RCC 7860 (cell line): ENCODE data around the gene ASCC3.
"Not testable (repeated sequence)": the region's sequence is repeated elsewhere in the genome, so short reads cannot be mapped to it uniquely, and the experiment has no call there.

Experiments used
- DNase-seq: peaks from one replicate; pipeline ENCODE4 v3.0.0-alpha.2; 2015; ENCODE audit warnings: low spot score
- FAIRE-seq: peaks from 2 replicates; lab custom pipeline; 2012; peaks lifted over from hg19 to GRCh38; lab: Jason Lieb, UNC

Gene ASCC3

DNA sequence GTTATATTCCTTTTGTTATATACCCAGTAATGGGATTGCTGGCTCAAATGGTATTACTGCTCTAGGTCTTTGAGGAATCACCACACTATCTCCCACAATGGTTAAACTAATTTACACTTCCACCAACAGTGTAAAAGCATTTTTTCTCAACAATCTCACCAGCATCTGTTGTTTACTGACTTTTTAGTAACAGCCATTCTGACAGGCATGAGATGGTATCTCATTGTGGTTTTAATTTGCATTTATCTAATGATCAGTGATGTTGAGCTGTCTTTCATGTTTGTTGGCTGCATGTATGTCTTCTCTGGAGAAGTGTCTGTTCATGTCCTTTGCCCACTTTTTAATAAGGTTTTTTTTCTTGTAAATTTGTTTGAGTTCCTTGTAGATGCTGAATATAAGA, 143.4 kb downstream of the ASCC3 start:
- not testable (repeated sequence) for DNase-seq, FAIRE-seq

DNA sequence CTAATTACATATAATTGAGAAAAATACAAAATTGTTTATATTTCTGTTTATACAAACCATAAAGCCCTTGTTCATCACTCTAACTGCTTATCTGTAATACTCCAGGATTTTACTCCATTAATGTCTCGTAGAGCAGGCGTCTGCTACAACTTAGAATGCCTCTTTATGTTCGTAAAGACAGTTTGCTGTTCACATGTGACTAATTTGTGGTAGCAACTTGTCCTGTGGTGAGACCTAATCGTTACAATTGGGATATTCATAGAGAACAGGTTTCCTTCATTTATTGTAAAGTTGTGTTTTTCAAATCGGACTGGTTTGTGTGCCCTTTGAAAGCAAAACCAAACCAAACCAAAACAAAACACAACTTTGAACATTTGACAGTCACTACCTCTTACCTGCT, 149.7 kb downstream of the ASCC3 start:
- FAIRE-seq (no peak), DNase-seq (no peak)

DNA sequence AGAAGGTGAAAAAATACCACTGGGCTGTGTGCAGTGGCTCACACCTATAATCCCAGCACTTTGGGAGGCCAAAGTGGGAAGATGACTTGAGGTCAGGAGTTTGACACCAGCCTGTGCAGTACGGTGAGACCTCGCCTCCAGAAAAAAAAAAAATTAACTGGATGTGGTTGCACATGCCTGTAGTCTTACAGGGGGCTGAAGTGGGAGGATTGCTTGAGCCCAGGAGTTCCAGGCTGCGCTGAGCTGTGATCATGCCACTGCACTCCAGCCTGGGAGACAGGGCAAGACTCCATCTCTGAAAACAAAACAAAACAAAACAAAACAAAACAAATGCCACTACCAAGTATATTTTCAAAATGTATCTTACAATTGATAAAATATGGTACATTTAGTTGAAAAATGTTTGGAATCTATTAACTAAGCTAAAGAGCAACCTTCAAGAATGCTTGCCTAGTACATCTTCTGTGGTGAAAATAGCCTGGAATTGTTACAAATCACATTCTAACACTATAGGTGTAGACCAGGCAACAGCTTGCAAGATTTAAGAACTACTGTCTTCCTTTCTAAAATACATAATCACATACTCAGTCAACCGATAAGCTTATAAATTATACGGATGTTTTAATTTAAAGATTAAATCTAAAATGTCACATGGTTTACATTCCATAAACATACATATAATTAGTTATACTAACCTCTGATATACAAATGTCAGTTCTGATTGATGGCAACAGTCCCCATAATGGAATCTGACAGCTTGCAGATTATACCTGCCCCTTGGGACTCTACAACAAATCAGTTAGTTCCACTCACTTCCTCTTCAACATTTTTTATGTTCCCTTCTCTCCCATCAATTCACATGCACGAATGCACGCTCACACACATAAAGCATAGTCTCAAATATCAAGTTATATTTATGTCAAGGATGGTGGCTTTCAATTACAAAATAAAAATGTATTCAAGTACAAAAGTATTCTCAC, 150.8 kb downstream of the ASCC3 start:
- FAIRE-seq, result no peak
- DNase-seq, result no peak

DNA sequence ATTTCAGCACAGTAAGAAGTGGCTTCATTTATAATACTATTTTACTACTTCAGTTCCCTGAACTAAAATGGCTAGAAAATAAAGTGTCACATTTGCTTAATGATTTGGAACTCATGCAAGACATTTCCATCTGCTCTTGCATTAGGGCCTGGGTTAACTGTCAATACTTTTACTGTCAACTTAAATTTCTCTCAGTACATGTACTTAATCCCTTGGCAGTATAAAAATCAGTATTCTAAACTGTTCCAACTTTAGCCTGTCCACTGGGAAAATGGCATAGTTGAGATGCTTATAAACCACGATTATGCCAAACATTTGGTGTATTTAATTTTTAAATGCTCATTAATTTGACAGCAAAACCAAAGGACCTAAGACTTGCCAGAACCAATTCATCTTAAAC, 154.5 kb downstream of the ASCC3 start:
- no peak for FAIRE-seq
- DNase-seq, result no peak

DNA sequence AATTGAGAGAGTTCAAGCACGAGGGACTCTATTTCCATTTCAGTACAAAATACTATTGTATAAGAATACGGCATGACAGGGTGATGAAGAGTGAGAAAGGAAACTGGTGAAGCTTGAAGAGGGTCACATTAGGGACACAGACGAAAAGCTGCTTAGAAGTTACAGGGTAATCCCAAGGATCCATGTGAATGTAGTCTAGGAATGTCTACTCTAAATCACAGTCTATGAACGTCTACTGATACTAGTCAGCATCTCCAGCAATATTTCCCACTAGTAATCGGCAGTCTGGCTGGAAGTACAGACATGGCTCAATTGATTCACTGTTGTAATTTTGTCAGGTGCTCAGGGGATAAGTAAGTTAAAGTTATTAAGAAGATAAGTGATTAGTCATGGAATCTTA, 156.4 kb downstream of the ASCC3 start:
- FAIRE-seq (no peak), DNase-seq (no peak)

DNA sequence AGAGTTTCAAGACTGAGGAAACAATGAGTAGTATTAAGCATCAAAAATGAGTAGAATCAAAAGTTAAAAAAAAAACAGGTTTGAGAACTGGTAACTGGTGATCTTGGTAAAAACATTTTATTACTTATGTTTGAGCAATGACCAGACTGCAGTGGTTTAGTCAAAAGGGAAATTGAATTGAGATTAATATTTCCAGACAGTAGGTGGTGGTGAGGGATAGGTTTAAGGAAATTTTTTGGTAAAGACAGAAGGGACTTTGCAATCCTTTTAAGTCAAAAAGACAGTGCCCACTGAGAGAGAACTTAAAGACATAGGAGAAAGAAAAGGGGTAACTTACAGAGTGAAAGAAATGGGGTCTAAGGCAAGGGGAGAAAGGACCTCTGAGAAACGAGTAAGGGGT, 156.9 kb downstream of the ASCC3 start:
- no peak for FAIRE-seq
- no peak for DNase-seq

DNA sequence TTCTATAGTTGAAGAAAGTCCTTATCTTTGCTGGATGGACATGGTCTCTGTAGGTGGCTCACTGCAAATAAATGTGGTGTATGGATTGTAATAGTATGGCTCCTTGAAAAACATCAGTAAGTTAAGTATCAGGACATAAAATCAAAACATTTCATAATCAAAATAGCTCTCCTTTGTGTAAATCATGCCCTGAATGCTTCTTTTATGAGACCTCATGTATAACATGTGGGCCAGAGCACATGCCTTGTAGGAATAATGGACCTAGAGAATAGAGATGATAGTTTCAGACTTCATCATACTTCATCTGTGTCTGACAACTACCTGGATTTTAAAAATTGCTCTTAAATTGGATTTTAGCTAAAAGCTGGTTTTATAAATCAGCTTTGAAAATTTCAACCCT, 159.9 kb downstream of the ASCC3 start:
- no peak for FAIRE-seq
- no peak for DNase-seq

DNA sequence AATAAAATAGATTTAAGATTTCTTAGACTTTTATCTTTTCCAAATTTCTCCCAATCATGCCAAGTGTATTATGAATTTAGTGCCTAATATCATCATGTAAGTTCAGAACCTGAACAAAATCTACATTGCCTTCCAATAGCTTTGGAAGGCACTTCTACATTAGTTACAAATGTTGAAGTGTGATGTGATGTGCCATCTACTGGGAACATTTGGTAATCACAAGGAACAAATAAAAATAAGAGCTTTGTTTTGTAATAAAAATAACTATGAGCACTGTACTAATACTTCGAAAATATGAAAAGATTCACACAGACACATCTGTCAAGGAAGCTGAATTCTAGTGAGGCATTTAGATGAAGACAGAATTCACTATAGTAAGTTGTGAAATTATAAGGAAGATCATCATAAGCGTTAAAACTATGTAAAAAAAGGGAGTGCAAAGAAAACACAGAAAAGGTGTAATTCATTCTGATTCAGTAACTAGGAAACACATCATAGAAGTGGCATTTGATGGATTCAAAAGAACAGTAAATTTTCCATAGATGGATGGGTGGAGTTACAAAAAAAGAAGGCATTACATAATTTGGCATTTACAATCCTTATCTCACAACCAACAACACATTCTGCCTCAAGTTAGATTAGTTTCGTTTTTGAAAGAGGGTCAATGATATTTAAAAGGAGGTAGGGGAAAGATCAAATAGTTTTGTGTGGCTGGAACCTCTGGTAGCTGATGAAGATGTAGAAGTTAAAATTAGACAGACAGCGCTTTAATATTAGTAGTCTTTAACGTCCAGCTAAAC, 161.0 kb downstream of the ASCC3 start:
- peak; percentile 69 for FAIRE-seq
- DNase-seq, result no peak

DNA sequence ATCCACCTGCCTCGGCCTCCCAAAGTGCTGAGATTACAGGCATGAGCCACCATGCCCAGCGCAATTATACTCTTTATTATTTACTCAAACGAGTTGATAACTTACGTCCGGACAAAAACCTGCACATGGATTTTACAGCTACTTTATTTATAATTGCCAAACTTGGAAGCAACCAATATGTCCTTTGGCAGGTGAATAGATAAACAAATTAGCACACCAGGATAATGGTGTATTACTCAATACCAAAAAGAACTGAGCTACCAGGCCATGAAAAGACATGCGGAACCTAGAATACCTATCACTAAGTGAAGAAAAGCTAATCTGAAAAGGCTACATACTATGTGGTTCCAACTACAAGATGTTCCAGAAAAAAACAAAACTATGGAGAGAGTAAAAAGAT, 168.1 kb downstream of the ASCC3 start:
- FAIRE-seq, result no peak

DNA sequence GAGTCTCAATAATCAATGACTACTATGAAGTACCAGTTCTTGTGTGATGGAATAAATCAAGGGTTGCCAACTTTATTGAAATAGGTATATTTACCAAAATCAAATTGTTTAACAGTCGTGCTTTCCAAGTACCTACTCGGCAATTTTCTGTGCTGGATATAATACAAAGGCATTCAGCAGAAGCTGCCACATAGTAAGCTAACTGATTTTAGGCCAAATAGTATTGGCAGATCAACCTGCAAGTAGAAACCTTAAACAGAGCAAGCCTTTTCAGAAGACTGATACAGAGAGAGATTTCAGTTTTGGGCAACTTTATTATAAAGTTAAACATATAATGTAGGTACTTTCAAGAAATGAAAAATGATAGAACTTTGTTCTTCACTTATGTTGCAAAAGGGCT, 174.6 kb downstream of the ASCC3 start:
- no peak for FAIRE-seq

More for the DNA sequence above, 168.1 kb downstream of the ASCC3 start:
- no peak for DNase-seq

DNA sequence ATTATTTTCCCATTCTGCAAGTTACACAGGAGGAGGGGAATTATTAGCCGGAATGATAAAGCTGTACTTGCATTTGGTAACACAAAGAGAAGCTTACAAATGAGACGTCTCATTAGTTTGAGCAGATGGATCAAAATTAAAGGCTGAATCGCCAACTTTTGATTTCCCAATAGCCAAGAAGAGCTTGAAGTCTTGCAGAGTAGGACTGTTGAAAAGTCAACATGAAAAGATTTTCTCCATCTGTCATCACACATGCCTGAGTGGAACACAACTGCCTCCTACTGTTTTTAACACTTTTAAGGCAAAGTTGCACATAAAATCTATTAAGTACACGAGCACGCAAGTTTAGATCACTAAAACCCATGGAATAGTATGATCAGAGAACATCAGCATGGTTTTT, 176.2 kb downstream of the ASCC3 start:
- DNase-seq (no peak), FAIRE-seq (no peak)

More for the DNA sequence above, 174.6 kb downstream of the ASCC3 start:
- DNase-seq, result no peak

DNA sequence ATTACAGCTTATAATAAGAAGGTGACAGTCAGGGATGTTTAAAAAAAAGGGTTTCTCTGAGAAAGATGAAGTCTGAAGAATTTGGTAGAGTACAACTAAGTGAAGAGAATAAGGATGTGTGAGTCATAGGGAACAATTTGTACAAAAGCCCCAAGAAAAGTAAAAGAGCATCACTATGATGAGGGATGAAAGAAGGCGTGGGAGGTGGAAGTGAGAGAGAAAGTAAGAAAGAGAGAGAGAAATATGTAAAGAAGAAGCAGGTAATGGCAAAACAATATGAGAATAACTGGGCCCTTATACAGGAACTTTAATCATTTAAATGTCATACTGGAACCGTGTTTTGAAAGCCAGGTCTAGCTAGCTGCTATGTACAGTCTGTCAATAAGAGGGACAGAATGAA, 179.4 kb downstream of the ASCC3 start:
- FAIRE-seq, result no peak
- DNase-seq, result no peak

DNA sequence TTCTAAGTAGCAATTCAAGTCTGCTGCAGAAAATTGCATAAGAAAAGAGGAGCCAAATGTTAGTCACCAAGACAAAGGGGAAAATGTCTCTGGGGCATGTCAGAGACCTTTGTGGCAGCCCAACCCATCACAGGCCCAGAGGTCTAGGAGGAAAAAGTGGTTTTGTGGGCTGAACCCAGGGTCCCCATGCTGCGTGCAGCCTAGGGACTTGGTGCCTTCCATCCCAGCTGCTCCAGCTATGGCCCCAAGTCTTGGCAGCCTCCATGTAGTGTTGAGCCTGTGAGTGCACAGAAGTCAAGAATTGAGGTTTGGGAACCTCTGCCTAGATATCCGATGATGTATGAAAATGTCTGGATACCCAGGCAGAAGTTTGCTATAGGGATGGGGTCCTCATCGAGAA, 181.1 kb downstream of the ASCC3 start:
- FAIRE-seq (no peak), DNase-seq (no peak)

DNA sequence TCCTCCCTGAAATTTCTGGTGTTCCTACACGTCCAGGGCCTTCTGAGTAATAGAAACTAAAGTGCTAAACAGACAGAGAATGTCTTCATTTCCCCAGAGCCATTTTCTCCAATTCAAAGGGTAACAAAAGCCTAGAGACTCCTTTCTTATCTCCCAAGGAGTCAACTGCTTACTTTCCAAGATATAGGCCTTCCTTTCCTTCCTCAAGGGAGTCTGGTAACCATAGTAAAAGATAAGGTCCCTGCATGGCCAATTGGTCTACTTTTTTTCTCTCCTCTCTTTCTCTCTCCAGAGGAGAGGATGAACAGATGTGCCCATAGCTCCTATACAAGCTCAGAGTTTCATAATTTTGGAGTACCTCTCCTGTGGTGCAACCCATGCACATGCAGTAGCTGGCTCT, 185.7 kb downstream of the ASCC3 start:
- FAIRE-seq (no peak), DNase-seq (no peak)

DNA sequence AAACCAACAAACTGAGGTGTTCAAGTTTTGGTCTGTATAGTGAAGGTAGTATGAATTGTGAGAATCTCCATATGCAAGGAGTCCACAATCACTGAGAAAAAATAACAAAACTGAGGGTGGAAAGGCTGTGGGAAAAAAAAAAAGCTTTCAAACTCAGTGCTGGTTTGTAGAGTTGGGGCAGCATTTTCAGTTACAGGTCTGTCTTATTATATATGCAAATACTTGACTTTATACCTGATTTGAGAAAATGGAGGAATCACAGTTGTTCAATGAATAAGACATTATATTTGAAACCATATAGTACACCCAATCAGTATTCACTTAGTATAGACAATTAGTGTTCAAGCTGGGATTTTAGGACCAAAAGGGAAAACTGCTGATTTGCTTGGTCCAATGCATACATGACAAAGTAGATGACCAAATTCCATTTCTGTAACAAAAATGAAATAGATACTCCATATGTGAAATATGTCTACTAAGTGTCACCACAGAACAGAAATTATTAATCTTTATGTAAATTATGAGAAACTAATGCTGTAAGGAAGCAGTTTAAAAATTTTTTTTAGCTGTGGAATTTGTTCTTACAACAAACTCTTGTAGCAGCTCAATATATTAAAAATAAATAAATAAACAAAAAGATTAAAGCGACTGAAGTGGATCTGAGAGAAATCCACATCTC, 187.7 kb downstream of the ASCC3 start:
- no peak for DNase-seq
- FAIRE-seq, result no peak

DNA sequence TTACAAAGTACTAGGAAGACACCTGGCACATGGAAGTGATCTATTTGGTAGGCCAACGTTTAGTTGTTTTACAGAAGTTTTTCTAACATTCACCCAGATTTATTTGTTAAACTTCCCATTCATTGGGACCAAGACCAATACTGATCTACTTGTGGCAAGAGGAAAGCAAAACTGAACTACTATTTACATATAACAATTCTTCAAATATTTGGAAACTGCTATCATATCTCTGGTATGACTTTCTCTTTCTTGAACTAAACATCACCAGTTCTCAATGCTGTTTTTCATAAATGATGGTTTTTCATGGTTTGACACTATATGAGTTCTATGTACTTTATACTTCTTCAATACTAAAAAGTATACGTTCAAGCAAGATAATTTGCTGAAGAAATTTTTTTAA, 189.2 kb downstream of the ASCC3 start:
- FAIRE-seq (no peak), DNase-seq (no peak)

DNA sequence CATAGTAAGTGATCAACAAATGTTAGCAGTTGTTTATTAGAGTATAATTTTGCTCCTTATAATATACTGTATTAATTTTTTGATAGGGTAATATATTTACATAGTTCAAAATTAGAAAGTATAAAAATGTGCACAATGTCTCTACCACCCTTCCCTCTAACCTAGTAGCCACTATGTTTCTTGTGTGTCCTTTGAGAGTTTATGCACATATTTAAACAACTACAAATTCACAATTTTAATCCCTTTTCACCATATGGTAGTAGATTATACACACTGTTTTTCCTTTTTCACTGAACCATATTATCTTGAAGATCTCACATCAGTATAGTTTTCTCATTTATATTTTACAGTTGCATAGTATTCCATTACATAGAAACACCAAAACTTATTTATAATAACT, 194.9 kb downstream of the ASCC3 start:
- DNase-seq (no peak), FAIRE-seq (no peak)

DNA sequence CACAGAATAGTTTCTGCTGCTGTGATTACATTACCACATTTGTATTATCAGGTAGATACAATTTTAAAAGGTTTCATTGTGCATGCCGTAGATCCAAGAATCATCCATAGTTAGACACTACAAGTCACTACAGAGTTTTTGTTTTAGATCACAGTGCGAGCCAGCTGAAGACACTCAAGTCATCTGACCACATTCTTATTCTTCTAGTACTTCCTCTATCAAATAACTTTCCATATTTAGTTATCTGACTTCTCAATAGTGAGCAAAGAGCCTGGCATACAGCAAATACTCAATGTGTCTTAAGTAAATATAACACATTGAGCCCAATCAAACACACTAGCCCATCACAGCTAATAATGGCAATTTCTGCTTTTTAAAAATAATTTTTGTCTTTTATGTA, 195.4 kb downstream of the ASCC3 start:
- FAIRE-seq, result no peak

DNA sequence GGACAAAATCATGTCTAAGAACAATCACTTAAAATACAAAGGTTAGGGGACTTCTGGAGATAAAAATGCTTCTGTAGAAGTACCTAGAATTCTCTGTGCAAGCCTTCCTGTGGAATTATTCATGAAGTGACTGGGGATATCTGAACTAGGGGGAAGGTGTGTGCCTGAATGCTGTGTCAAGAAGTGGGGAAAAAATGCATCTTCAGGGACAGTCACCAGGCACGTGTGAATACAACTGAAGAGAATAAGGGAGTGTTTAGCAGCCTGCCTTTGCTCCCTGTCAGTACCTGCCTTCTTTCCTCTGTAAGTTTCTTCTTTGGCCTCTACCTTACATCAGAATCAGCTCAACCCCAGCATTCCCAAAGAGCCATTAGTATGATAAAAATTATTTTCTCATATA, 201.0 kb downstream of the ASCC3 start:
- DNase-seq, result no peak
- no peak for FAIRE-seq

More for the DNA sequence above, 195.4 kb downstream of the ASCC3 start:
- DNase-seq, result no peak

DNA sequence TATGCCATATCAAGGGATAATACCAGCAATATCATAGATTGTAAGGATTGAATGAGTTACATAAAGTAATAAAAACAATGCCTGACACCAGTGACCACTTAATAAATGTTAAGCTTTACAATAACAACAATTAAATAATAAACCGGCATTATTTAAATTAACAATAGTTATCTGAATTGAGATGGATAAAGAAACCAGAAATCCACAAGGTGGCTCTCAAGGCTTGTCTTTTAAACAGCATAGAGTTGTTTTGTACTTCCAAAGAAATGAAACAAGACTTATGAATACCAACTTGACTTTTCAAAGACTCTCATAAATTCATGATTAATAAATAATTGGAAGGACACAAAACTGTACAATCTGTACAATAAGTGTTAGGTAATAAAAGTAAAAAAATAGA, 203.1 kb downstream of the ASCC3 start:
- FAIRE-seq (no peak), DNase-seq (no peak)

DNA sequence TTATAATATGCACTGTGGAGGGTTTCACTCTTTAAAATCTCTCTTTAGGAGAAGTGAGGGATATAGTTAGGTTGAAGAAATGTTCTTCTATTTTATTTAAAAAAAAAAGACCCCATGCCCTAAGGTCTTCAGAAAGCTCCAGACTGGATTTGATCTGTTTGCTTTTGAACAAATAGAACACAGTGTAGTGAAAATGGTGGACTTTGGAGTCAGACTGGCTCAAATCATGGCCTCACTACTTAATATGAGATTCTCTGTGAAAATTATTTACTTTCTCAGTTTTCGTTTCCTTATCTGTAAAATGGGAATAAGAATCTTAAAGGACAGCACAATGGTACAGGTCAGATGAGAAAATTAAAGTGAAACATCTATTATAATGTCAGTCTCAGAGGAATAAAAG, 203.9 kb downstream of the ASCC3 start:
- no peak for FAIRE-seq
- no peak for DNase-seq
